Uterus (tissue), 2 donors: ENCODE data around the gene PRDM2.

Experiments
- CTCF ChIP-seq, 4 experiments: fragments of 200-600 bp in 2 of 4; fragments of 450-650 bp in 2 of 4; sonication (generic) in 2 of 4; IDR thresholded peaks; one replicate each; pipeline ENCODE4 v1.5.1; 2016 to 2019; ENCODE audit warnings: antibody characterized with exemption in 4 of 4, mild to moderate bottlenecking in 2 of 4, moderate library complexity in 1 of 4
- POLR2A ChIP-seq, 2 donors: fragments of 450-650 bp; IDR thresholded peaks; one replicate each; pipeline ENCODE4 v1.6.1; 2016; ENCODE audit warnings: antibody characterized with exemption in 2 of 2, mild to moderate bottlenecking in 1 of 2, moderate library complexity in 1 of 2

DNA sequence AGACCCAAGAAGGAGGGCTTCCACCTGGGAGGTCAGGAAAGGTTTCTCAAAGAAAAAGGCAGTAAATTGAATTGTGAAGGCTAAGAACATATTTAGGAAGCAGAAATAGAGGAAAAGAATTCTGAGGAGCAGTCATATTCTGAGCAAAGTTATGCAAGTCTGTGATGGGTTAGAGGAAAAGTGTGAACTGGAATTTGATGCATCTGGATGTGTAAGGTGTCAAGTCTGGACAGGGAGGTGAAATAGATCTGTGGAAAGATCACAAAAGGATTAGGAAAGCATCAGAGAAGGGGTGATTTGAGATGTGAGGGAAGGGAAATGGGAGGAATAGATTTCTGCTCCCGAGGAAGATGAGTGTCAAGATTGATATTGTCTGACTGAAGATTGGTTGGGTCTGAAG lies 18.1 kb upstream of the PRDM2 start:
- TF ChIP-seq CTCF (IDR thresholded peaks at IDR 0.05) (no peak), POLR2A (IDR thresholded peaks at IDR 0.05) (no peak)
